Superior temporal gyrus (tissue), 1 donor: ENCODE measurements around the gene PDE10A.
A peak's percentile ranks its signal among the peaks of the same experiment; 100 is the strongest.
"Not testable (repeated sequence)": the region's sequence is repeated elsewhere in the genome, so short reads cannot be mapped to it uniquely, and the experiment has no call there.

ENCODE experiments used
- DNase-seq: peaks from one replicate; pipeline ENCODE4 v3.0.0-alpha.2; 2016; ENCODE audit errors: extremely low spot score

PDE10A gene

GRCh38 chr6:165624871-165625639 lies 38.0 kb downstream of the PDE10A start:
- DNase-seq, result no peak

DNA sequence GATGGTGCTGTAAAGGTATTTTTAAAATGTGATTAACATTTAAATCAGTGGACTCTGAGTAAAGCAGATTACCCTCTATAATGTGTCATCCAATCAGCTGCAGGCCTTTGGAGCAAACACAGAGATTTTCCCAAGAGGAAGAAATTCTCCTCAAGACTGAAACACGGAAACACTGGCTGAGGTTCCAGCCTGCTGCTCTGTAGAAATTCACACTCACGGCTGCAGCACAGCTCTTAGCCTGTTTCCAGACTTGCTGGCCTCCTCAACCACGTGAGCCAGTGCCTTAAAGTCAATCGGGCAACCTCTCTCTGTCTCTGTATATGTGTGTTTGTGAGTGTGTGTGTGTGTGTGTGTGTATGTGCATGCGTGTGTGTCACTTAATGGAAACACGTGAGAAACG lies 41.1 kb downstream of the PDE10A start:
- no peak for DNase-seq

DNA sequence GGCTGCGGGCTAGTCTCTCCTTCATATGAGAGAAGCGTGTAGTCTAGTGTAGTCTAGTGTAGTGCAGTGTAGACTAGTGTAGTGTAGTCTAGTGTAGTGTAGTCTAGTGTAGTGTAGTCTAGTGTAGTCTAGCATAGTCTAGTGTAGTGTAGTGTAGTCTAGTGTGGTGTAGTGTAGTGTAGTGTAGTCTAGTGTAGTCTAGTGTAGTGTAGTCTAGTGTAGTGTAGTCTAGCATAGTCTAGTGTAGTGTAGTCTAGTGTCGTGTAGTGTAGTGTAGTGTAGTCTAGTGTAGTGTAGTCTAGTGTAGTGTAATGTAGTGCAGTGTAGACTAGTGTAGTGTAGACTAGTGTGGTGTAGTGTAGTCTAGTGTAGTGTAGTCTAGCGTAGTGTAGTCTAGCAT lies 44.1 kb downstream of the PDE10A start:
- not testable (repeated sequence) for DNase-seq

DNA sequence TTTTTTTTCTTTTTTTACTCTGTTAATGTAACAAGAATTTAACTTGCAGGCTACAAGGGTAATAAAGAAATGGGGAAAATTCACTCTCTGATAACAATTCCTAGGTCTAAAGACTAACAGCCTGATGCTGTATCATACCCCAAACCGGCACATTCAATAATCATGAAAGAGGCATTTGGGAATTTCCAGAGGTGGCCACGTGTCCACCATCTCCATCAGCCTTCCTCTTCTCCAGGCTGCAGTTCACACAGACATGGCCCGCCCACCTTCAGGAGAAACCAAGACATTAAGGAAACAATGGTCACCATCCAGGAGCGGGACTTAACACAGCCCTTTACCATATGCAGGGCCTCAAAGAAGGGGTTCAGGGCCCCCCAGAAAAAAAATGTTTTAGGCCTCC lies 44.8 kb downstream of the PDE10A start:
- DNase-seq, result no peak

GRCh38 chr6:165617528-165617927 lies 45.5 kb downstream of the PDE10A start:
- DNase-seq, result no peak

DNA sequence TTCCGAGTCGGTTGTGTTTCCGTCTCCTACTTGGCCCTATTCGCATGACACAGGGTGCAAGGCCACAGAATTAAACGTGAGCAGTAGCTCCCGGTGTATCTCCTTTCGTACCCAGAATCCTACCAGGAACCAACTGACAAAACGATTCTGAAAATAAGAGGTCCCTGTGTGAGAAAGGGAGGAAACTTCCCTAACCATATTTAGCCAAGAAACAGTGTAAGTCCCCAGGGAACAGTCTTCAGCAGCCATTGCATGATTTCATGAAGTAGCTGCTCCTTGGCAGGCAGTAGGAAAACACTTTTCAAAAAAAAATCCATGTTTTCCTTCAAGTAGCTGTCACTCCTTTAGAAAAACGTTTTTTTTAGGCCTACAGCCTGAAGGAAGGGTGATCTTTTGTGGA lies 46.9 kb downstream of the PDE10A start:
- peak; percentile 31 for DNase-seq

DNA sequence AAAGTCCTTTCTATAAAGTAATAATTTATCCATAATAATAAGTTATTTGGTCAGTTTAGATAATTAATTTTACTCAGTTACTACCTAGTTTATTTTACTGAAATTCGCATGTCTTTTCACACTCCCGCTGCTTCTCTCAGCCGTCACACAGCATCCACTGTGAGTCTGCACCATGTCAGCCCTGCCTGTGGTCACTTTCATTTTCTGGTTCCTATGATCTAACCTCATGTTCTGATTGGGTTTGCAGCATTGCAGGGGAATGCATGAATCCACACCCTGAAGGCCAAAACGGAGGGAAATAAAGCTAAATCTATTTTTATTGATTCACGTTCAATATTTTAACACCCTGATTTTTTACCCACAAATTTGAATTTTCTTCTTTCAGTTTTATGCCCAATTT lies 47.4 kb downstream of the PDE10A start:
- peak; percentile 45 for DNase-seq

DNA sequence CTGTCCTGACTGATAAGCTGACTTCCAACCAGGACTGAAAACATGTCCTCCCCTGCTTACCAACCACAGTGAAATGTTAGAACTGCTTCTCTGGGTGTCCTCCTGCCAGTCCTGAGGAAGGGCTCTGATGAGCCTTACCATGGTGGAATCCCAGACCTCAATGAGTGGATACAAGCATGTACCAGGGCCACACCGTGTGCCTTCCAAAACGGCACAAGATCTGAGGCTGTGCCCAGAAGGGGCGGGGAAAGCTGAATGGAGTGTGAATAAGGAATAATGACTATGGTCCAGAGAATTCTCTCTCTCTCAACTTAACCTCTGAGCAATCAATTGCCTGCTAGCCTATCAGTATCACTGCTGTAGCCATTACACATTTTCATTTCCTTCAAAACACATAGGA lies 51.7 kb downstream of the PDE10A start:
- peak; percentile 53 for DNase-seq

- DNase-seq, result not testable (repeated sequence)
Observed at GRCh38 chr6:165608577-165608976, 54.5 kb downstream of the PDE10A start.

DNA sequence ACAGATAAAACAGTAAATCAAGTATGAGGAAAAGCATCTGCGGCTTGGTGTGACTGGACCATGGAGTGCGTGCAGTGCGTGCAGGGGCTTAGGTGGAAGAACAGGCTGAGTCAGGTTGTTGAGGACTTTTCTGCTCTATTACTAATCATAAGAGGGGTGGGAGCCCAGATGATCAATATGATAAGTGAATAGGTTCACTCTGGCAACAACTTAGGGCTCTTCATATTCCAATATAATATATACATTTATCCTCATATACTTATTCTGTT lies 56.4 kb downstream of the PDE10A start:
- no peak for DNase-seq

DNA sequence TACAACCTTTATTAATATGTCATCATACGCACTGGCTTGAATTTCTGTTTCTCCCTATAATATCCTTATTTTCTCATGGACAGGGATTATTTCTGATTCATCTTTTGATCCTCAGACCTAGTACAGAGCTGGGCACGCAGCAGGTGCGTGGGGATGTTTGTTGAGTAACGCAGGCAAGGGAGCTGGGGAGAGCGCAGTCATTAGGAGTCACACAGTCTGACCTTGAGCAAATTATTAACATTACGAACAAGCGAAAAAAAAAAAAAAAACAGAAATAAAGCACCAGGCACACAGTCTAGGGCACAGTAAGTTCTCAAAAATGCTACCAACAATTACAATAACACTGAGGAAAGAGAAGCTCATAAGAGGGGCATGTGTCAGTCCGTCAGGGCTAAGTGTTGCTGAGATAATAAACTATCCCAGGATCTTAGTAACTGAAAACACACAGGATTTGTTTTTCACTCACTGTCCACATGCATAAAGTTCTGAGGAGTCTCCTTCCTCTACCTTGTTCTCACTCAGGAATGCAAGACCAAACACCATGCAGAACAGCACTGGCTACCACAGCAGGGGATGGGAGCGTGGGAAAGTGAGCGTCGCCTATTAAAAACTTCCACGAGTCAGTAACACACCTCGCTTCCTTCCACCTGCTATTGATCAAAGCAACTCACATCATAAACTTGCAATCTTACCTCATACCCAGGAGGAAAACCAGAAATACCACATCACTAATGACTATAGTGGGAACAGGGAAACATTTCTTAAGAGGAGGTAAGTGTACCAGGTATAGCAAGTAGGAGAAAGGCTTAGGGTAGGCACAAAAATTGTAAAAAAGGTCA lies 56.9 kb downstream of the PDE10A start:
- DNase-seq, result no peak

DNA sequence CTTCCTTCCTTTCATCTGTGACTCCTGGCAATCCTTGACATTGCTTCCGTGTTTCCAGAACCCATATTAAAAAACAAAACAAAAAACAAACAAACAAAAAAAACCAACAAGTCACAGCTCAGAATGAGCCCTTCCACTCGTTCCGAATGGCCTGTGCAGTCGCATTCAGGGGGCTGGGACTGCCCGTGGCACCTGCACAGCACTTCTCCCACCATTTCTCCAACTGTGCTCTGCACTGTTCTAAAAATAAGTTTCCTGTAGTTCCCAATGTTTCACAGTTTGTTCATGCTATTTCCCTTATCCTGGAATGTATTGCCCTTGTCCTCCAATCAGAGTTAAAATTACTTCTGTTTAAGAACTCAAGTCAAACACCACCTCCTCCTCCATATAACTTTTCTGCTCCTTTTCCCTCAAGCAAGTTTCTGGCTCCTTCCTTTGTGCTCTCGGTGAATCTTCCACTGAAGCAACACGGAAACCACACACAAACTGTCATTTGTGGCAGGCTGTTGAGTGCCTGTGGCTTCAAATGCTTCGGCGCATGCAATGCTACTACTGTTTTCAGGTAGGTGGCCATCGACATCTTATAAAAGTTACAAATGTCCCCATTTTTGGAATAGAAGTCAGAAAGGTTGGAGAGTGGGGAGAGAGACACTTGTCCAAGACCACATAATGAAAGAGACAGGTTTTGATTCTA lies 57.7 kb downstream of the PDE10A start:
- DNase-seq, result no peak

- no peak for DNase-seq
Observed at GRCh38 chr6:165602291-165602690, 60.8 kb downstream of the PDE10A start.

- DNase-seq, result no peak
Observed at GRCh38 chr6:165600606-165601005, 62.4 kb downstream of the PDE10A start.

- DNase-seq, result no peak
Observed at GRCh38 chr6:165599596-165600487, 63.2 kb downstream of the PDE10A start.

DNA sequence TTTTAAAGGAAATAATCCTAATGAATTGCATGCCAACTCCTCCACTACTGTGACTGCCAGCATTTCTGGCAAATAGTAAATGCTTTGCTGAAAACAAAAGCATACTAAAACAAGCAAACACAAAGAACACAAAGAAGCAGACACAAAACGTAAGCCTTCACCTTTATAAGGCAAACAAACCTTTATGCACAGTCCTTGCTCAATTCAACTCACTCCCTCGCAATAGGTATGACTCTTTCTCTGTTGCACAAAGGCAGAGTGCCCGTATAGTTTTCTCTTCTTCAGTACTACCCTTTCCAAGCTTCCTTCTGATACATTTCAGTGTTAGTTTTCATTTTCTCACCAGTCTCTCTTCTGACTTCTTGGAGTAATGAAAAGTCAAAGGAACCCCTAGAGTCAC lies 63.9 kb downstream of the PDE10A start:
- DNase-seq, result no peak

- no peak for DNase-seq
Observed at GRCh38 chr6:165597821-165598220, 65.2 kb downstream of the PDE10A start.

DNA sequence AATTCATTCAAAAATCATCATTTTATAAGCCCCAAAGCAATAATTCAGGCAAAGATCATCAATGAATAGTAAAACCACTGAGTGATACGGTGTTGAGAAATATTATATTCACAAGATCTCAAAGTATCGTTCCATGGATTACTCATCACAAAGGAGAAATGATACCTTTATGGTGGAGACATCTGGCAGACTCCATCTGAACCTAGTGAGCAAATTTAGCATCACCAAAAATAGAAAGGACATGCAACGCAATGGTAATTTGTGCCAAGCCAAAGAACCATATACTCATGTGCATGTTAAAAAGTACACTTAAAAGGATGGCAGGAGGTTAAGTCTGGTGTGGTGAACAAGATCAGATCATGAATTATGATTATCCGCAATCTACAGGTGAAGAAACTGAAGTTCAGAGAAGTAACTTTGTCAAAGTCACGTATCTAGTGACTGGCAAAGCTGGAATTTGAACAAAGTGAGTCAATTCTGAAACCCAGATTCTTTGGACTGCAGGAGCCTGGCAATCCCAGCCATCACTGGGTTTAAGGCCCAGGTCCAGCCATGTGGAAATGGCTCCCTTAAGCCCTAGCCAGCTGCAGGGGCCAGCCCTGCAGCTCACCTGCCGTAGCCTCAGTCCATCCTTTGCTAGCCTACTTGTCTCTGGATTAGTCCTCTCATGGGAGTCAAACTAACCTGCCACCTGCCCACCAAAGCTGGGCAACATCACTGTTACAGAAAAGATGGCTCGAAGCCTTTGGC lies 68.3 kb downstream of the PDE10A start:
- no peak for DNase-seq

DNA sequence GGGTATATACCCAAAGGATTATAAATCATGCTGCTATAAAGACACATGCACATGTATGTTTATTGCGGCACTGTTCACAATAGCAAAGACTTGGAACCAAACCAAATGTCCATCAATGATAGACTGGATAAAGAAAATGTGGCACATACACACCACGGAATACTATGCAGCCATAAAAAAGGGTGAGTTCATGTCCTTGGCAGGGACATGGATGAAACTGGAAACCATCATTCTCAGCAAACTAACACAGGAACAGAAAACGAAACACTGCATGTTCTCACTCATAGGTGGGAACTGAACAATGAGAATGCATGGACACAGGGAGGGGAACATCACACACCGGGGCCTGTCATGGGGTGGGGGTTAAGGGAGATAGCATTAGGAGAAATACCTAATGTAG lies 70.1 kb downstream of the PDE10A start:
- DNase-seq, result not testable (repeated sequence)

- DNase-seq, result no peak
Observed at GRCh38 chr6:165588515-165588914, 74.5 kb downstream of the PDE10A start.

- no peak for DNase-seq
Observed at GRCh38 chr6:165587206-165587605, 75.8 kb downstream of the PDE10A start.
